GM18499 (cell line): ENCODE measurements around the gene VPS13D.
"Not testable (repeated sequence)": the region's sequence is repeated elsewhere in the genome, so short reads cannot be mapped to it uniquely, and the experiment has no call there.

Source experiments
- ATAC-seq: cut with Tn5 transposase; IDR thresholded peaks from one replicate; pipeline ENCODE4 v1.9.1; 2021; ENCODE audit warnings: moderate number of reproducible peaks; ENCODE audit not compliant: insufficient read depth, unreplicated experiment

VPS13D gene

GRCh38 chr1:12358499-12358898 is 128.7 kb downstream of the VPS13D start:
- no peak for ATAC-seq

- ATAC-seq, result no peak
Observed at GRCh38 chr1:12359359-12360133, 129.7 kb downstream of the VPS13D start.

GRCh38 chr1:12368646-12369045 is 138.8 kb downstream of the VPS13D start:
- no peak for ATAC-seq

GRCh38 chr1:12369258-12369657 is 139.4 kb downstream of the VPS13D start:
- ATAC-seq, result no peak

GRCh38 chr1:12370333-12370975 is 140.6 kb downstream of the VPS13D start:
- no peak for ATAC-seq

- no peak for ATAC-seq
Observed at GRCh38 chr1:12371053-12371452, 141.2 kb downstream of the VPS13D start.

- ATAC-seq, result no peak
Observed at GRCh38 chr1:12372180-12372579, 142.3 kb downstream of the VPS13D start.

GRCh38 chr1:12372761-12373160 is 142.9 kb downstream of the VPS13D start:
- ATAC-seq, result no peak

- ATAC-seq, result no peak
Observed at GRCh38 chr1:12375133-12375829, 145.5 kb downstream of the VPS13D start.

GRCh38 chr1:12376236-12377045 is 146.6 kb downstream of the VPS13D start:
- ATAC-seq, result no peak

GRCh38 chr1:12380326-12381249 is 150.8 kb downstream of the VPS13D start:
- no peak for ATAC-seq

- ATAC-seq, result no peak
Observed at GRCh38 chr1:12383001-12383400, 153.2 kb downstream of the VPS13D start.

GRCh38 chr1:12383786-12384185 is 154.0 kb downstream of the VPS13D start:
- ATAC-seq, result no peak

GRCh38 chr1:12384836-12385456 is 155.1 kb downstream of the VPS13D start:
- no peak for ATAC-seq

GRCh38 chr1:12386130-12386529 is 156.3 kb downstream of the VPS13D start:
- ATAC-seq, result no peak

GRCh38 chr1:12387641-12388040 is 157.8 kb downstream of the VPS13D start:
- ATAC-seq, result no peak

GRCh38 chr1:12390296-12390695 is 160.5 kb downstream of the VPS13D start:
- ATAC-seq, result not testable (repeated sequence)

GRCh38 chr1:12397462-12398450 is 167.9 kb downstream of the VPS13D start:
- no peak for ATAC-seq
